ENCODE measurements around the gene TMEM131L.

TMEM131L gene

GRCh38 chr4:153520801-153521329, 54.7 kb downstream of the TMEM131L start:
- no peak for DNase-seq (ENCODE audit: low read depth in 3 of 3)

DNA sequence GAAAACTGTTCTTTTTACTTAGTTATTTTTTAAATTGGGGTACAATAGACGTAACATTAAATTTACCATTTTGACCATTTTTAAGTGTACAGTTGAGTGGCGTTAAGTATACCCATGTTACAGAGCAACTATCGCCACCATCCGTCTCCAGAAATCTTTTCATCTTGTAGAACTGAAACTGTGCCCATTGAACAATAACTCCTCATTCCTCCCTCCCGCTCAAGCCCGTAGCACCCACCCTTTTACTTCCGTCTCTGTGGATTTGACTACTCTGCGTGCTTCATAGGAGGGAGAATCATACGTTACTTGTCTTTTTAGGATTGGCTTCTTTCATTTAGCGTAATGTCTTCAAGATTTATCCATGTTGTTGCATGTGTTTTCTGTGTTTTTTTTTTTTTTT, 55.3 kb downstream of the TMEM131L start:
- no peak for DNase-seq (ENCODE audit: low read depth in 3 of 3)

DNA sequence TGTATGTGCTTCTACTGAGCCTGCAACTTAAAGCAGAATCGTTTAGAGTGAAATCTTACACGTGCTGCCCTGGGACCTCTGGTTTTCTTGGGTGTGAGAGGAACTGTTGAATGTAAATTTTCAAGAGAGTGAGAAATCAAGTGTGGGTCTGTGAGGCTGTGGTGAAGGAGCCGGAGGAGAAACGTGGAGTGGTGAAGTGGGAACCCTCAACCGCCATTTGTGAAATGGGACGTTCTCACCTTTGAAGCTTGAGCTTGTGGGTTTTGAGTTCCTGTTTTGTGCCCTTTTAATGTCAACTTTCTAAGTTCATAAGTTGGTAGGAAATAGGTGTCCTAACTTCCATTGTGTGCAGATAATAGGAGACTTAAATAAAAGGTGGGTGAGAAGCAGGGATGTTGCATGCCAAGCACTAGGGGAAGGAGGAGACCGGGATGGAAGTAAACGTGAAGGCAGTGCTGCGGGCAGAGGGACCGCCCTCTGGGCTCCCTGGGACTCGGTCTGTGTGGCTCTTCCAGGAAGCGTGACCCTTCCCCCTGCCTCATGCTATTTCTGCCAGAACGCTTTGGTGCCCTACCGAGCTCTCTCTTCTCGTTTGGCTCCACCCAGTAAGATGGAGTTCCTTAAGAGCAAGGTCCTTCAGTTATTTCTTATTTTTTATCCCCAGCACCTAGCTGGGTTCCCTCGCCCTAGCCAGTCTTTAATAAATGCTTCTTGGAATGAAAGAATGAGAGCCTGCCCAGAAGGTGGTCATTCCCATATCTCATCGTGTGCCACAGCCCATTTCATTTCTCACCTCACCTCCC, 56.0 kb downstream of the TMEM131L start:
- peak in 1 of 3 experiments; percentile 55 for DNase-seq (ENCODE audit: low read depth in 3 of 3)

DNA sequence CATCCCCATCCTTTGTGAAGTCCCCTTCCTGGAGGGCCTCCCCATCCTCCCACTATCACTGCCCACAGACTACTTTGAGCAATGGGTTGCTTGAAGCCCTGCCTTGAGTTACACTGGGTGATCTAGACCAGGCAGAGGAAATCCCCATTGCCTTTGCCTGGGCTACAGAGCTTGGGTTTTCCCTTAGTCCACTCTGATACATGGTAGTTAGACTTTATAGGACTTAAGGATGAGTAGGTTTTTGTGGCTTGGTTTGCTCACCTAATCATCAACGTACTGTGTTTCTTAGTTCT, 56.6 kb downstream of the TMEM131L start:
- DNase-seq (ENCODE audit: low read depth in 3 of 3), result peak in 1 of 3 experiments; percentile 46

DNA sequence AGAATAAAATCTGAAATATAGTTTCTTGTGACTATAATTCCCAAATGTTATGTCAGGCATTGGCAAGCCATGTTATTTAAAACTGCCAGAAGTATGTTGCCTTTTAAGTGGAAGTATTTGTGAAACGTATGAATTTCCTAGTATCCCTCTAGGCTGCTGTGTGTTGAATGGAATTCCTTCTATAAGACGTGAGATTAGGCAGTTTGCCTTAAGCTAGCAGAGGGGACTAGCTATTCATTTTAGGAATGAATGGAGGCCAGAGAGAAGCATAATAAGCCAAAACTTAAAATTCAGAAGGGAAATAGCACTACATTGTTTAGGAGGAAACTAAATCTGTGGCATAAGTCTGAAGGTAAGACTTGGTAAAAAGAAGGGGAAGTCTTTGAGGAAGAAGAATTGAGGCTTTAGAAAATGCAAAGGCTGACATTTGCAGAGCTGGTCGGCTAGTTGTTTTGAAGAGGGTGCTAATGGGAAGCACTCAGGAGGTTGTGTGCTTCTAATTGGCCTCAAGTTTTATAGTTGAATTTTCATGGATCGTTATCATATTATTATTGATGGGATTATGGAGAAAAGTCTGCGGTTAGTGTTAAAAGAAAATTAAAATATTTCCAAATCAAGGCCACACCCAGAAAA, 57.1 kb downstream of the TMEM131L start:
- no peak for DNase-seq (ENCODE audit: low read depth in 3 of 3)

DNA sequence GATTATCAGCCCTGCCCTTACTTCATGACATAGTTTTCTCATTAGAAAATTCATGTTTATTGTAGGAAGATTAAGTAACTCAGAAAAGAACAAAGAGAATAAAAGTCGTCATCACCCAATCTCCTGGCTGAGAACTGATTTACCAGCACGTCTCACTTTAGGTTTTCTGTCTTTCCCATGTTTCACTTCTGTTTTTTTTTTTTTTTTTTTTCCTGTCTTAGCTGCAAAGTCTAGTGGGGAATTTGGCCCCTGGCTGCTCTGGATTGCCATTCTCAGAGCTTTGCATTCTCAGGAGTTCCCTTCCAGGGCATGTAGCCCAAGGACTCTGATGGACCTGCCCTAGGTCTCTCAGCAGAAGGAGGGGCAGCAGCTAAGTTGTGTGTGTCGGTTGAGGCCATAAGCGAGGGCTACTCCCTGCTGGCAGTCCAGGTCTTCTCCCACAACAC, 57.8 kb downstream of the TMEM131L start:
- no peak for DNase-seq (ENCODE audit: low read depth in 3 of 3)

GRCh38 chr4:153524682-153525081, 58.5 kb downstream of the TMEM131L start:
- no peak for DNase-seq (ENCODE audit: low read depth in 3 of 3)

GRCh38 chr4:153527690-153528089, 61.5 kb downstream of the TMEM131L start:
- DNase-seq (ENCODE audit: low read depth in 3 of 3), result no peak

- DNase-seq (ENCODE audit: low read depth in 3 of 3), result no peak
These were observed 62.7 kb downstream of the TMEM131L start for GRCh38 chr4:153528705-153529485.

- no peak for DNase-seq (ENCODE audit: low read depth in 3 of 3)
These were observed 63.5 kb downstream of the TMEM131L start for GRCh38 chr4:153529646-153530045.

DNA sequence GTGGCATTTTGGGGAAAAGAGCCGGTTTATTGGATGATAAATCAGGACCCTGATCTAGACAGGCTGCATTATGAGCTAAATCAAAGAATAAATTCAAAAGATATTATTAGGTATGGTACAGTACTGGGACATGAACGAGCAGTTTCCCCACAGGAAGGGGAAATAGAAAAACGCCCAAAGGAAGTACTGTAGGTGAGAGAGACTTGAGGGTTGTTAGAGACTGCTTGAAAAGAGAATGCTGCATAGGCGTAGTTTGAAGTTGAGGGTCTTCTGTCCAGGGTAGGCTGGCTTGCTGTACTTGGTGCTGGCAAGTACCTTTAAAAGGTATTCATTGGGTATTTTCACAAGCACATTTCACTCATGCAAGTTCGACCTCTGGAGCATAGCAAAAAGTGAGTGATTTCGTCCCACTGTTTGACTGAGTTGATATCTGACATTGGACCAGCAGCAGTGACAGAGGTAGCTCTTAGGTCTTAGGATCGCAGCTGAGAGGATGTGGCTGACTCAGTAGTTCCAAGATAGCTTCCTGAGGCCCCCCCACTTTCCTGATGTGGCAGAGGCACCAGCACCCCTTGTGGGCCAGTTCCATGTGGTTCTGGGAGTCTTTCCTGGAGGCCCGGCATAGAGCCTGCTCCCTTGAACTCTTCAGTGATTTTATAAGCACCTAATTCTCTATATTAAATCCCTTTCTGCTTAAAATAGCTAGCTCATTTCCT, 64.3 kb downstream of the TMEM131L start:
- DNase-seq (ENCODE audit: low read depth in 3 of 3), result peak in 1 of 3 experiments; percentile 29

GRCh38 chr4:153531000-153531358, 64.8 kb downstream of the TMEM131L start:
- DNase-seq (ENCODE audit: low read depth in 3 of 3), result no peak

DNA sequence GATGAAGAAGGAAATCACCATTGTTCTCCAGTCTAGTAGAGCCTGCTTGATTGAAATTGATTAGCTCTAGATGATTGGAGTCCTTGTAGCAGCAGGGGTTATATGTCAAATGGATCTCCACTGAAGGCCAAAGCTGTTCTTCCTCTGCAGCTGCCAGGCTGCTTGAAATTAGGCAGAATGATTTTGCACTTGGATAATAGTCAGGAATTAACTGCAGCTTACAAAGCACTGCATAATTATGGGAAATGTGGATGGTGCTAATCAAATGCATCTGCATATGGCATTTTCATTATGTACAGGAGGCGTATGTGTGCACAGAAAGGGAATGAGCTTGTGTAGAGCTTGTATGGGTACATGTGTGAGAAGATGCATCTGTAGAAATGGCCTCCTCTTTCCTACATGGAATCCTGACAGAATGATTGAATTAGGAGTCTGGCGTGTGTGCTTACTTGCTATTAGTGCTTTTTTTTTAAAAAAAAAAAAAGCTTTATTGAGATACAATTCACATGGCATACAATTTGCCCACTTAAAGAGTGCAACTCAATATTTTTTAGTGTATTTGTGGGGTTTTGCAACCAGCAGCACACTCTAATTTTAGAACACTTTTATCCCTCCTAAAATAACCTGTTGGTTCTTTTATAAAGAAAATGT, 65.9 kb downstream of the TMEM131L start:
- DNase-seq (ENCODE audit: low read depth in 3 of 3), result no peak

DNA sequence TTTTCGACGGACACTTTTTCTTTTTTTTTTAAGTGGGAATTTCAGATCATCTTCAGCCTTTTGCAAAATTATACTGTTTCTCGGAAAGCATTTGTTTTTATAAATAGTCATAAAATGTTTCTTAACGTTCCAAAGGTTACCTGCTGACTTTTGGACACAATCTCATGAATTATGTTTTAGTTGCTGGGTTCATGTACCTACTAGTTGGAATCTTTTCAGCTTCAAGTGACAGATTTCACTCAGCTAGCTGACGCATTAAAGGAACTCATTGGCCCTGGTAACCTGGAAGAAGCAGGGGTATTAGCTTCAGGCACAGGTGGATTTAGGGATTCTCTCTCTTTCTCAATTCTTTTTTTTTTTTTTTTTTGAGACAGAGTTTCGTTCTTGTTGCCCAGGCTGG, 66.5 kb downstream of the TMEM131L start:
- DNase-seq (ENCODE audit: low read depth in 3 of 3), result no peak

- no peak for DNase-seq (ENCODE audit: low read depth in 3 of 3)
These were observed 67.2 kb downstream of the TMEM131L start for GRCh38 chr4:153533387-153533786.

GRCh38 chr4:153534792-153535629, 68.9 kb downstream of the TMEM131L start:
- no peak for DNase-seq (ENCODE audit: low read depth in 3 of 3)

- no peak for DNase-seq (ENCODE audit: low read depth in 3 of 3)
These were observed 69.8 kb downstream of the TMEM131L start for GRCh38 chr4:153535772-153536513.

DNA sequence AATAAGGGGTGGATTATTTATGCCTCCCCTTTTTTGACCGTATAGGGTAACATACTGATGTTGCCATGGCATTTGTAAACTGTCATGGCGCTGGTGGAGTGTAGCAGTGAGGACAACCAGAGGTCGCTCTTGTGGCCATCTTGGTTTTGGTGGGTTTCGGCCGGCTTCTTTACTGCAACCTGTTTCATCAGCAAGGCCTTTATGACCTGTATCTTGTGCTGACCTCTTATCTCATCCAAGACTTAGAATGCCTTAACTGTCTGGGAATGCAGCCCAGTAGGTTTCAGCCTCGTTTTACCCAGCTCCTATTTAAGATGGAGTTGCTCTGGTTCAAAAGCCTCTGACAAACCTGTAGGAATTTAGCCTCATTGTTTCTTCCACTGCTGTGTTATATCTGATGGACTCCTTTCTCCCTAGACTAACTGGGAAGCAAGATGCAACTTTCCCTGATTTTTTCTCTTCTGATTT, 71.4 kb downstream of the TMEM131L start:
- no peak for DNase-seq (ENCODE audit: low read depth in 3 of 3)

GRCh38 chr4:153538487-153539357, 72.6 kb downstream of the TMEM131L start:
- no peak for DNase-seq (ENCODE audit: low read depth in 3 of 3)
